DND-41 (cell line): ENCODE measurements around the gene MAMSTR.

Experiments
- EZH2 ChIP-seq: IDR thresholded peaks from 3 replicates; pipeline ENCODE4 v1.6.1; 2012; ENCODE audit warnings: borderline replicate concordance, low read depth, mild to moderate bottlenecking, moderate library complexity, low read length, inconsistent platforms; ENCODE audit not compliant: severe bottlenecking
- TF ChIP-seq, protein P1 (sequence below): IDR thresholded peaks from 2 replicates; pipeline ENCODE4 v1.5.1; 2012; ENCODE audit warnings: borderline replicate concordance, low read length, moderate library complexity, mild to moderate bottlenecking; ENCODE audit not compliant: poor library complexity, severe bottlenecking; ENCODE audit errors: extremely low read depth

DNA sequence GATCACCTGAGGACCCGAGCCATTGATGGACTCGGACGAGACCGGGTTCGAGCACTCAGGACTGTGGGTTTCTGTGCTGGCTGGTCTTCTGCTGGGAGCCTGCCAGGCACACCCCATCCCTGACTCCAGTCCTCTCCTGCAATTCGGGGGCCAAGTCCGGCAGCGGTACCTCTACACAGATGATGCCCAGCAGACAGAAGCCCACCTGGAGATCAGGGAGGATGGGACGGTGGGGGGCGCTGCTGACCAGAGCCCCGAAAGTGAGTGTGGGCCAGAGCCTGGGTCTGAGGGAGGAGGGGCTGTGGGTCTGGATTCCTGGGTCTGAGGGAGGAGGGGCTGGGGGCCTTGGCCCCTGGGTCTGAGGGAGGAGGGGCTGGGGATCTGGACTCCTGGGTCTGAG lies 36.7 kb upstream of the MAMSTR start:
- TF ChIP-seq, protein P1, sequence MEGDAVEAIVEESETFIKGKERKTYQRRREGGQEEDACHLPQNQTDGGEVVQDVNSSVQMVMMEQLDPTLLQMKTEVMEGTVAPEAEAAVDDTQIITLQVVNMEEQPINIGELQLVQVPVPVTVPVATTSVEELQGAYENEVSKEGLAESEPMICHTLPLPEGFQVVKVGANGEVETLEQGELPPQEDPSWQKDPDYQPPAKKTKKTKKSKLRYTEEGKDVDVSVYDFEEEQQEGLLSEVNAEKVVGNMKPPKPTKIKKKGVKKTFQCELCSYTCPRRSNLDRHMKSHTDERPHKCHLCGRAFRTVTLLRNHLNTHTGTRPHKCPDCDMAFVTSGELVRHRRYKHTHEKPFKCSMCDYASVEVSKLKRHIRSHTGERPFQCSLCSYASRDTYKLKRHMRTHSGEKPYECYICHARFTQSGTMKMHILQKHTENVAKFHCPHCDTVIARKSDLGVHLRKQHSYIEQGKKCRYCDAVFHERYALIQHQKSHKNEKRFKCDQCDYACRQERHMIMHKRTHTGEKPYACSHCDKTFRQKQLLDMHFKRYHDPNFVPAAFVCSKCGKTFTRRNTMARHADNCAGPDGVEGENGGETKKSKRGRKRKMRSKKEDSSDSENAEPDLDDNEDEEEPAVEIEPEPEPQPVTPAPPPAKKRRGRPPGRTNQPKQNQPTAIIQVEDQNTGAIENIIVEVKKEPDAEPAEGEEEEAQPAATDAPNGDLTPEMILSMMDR = no peak
- TF ChIP-seq EZH2 = no peak
